Keratinocyte (primary cell): ENCODE measurements around the gene CHAF1A.

Source experiments
- EZH2 ChIP-seq: IDR thresholded peaks from one replicate; pipeline ENCODE4 v1.6.1; 2012; ENCODE audit warnings: inconsistent platforms, mild to moderate bottlenecking, low read length, moderate library complexity
- TF ChIP-seq, protein P1 (sequence below), 3 experiments: IDR thresholded peaks in 1 of 3; conservative IDR thresholded peaks in 1 of 3; optimal IDR thresholded peaks in 1 of 3; 2 replicates in 2 of 3; 3 replicates in 1 of 3; pipeline versions ENCODE3 to v1.5.1; 2011; ENCODE audit warnings: low read length in 3 of 3, mild to moderate bottlenecking in 3 of 3, moderate library complexity in 2 of 3, control low read depth in 1 of 3, inconsistent platforms in 1 of 3; ENCODE audit not compliant: insufficient read depth in 2 of 3; ENCODE audit errors: extremely low read depth in 1 of 3

DNA sequence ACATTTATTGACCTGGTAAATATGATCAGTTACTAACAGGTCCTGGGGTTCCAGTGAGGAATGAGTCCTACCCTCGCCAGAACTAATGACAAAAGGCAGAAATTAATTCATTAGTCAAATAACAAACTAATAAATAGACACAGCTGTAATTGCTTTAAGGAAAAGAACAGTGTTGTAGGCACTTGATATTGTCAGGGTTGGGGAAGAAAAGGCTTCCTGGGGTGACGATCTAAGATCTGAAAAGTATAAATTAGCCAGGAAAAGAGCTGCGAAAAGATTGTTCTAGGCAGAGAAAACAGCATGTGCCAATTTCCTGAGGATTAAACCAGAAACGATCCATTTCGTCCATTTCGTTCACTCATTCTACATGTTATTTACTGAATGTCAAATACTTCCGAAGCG, 670 bp upstream of the CHAF1A start:
- TF ChIP-seq, protein P1, sequence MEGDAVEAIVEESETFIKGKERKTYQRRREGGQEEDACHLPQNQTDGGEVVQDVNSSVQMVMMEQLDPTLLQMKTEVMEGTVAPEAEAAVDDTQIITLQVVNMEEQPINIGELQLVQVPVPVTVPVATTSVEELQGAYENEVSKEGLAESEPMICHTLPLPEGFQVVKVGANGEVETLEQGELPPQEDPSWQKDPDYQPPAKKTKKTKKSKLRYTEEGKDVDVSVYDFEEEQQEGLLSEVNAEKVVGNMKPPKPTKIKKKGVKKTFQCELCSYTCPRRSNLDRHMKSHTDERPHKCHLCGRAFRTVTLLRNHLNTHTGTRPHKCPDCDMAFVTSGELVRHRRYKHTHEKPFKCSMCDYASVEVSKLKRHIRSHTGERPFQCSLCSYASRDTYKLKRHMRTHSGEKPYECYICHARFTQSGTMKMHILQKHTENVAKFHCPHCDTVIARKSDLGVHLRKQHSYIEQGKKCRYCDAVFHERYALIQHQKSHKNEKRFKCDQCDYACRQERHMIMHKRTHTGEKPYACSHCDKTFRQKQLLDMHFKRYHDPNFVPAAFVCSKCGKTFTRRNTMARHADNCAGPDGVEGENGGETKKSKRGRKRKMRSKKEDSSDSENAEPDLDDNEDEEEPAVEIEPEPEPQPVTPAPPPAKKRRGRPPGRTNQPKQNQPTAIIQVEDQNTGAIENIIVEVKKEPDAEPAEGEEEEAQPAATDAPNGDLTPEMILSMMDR (optimal IDR thresholded peaks at IDR 0.05 in 1 of 3, IDR thresholded peaks at IDR 0.05 in 1 of 3, conservative IDR thresholded peaks at IDR 0.05 in 1 of 3; ENCODE audit: extremely low read depth in 1 of 3, insufficient read depth in 2 of 3, low read length in 3 of 3): no peak
- TF ChIP-seq EZH2: no peak
